Endothelial cell of umbilical vein (primary cell): ENCODE data around the gene DNAJC18. TPM values are rescaled to one million over a fixed set of nuclear protein-coding genes. Genes with fewer than 3 reads are reported as not detected.

ENCODE experiments used
- BruUV-seq: library from RNA; stranded (reverse); fragments of 400-500 nt; replicated peaks from 2 replicates; lab custom pipeline; 2021; lab: Mats Ljungman, UMichigan
- CTCF ChIA-PET: fragments of 300-600, 350-600 bp; sonication (Branson Sonifier 250); formaldehyde crosslinking; loops from one replicate; lab custom pipeline; 2021; ENCODE audit warnings: antibody characterized with exemption, inconsistent platforms; lab: Charles Lee
- POLR2A ChIA-PET: fragments of 300-600, 350-600 bp; sonication (Branson Sonifier 250); formaldehyde crosslinking; loops from one replicate; lab custom pipeline; 2021; ENCODE audit warnings: antibody characterized with exemption, inconsistent platforms; lab: Charles Lee
- DNase-seq: peaks from one replicate; pipeline ENCODE4 v3.0.0-alpha.2; 2011; ENCODE audit warnings: low read depth, low spot score
- FAIRE-seq: peaks from 2 replicates; lab custom pipeline; 2011; peaks lifted over from hg19 to GRCh38; lab: Jason Lieb, UNC
- H2AFZ ChIP-seq: 2 replicates; pipeline ENCODE4 v1.6.0; 2012; ENCODE audit warnings: low read depth, low read length, control low read depth, inconsistent platforms
- H3K27ac ChIP-seq: 2 replicates; pipeline ENCODE4 v1.5.1; 2011; ENCODE audit warnings: low read depth, mild to moderate bottlenecking, control low read depth, low read length, moderate library complexity; ENCODE audit not compliant: insufficient read depth
- H3K27me3 ChIP-seq, 2 experiments: 2 replicates each; pipeline versions ENCODE4 v1.6.0 to v1.6.1; 2011; ENCODE audit warnings: low read length in 2 of 2, mixed read lengths in 1 of 2; ENCODE audit not compliant: control insufficient read depth in 2 of 2, insufficient read depth in 2 of 2
- H3K36me3 ChIP-seq, 2 experiments: 2 replicates in 1 of 2; 3 replicates in 1 of 2; pipeline ENCODE4 v1.5.1; 2011; ENCODE audit warnings: low read length in 2 of 2, mild to moderate bottlenecking in 1 of 2, moderate library complexity in 1 of 2; ENCODE audit not compliant: control insufficient read depth in 2 of 2, insufficient read depth in 2 of 2; ENCODE audit errors: extremely low read depth in 1 of 2
- H3K4me1 ChIP-seq: 3 replicates; pipeline ENCODE4 v1.5.1; 2011; ENCODE audit warnings: mild to moderate bottlenecking, low read length; ENCODE audit not compliant: control insufficient read depth, insufficient read depth; ENCODE audit errors: extremely low read depth
- H3K4me2 ChIP-seq: 2 replicates; pipeline ENCODE4 v1.6.1; 2011; ENCODE audit warnings: low read length, control low read depth, mixed read lengths; ENCODE audit not compliant: insufficient read depth
- H3K4me3 ChIP-seq, 3 experiments: fragments of 200-600 bp in 1 of 3; sonication (generic), shearing (Covaris generic) in 1 of 3; replicated peaks in 1 of 3; 2 replicates each; pipeline ENCODE4 v1.5.1; 2011 to 2016; ENCODE audit warnings: control low read depth in 3 of 3, low read length in 3 of 3, mild to moderate bottlenecking in 2 of 3, inconsistent platforms in 1 of 3, low read depth in 1 of 3, moderate library complexity in 1 of 3; ENCODE audit not compliant: insufficient read depth in 1 of 3
- H3K79me2 ChIP-seq: 2 replicates; pipeline ENCODE4 v1.6.0; 2012; ENCODE audit warnings: low read length, inconsistent platforms; ENCODE audit not compliant: control insufficient read depth, insufficient read depth
- H3K9ac ChIP-seq: replicated peaks from 2 replicates; pipeline ENCODE3; 2011; ENCODE audit warnings: low read length, control low read depth; ENCODE audit not compliant: insufficient read depth; ENCODE audit errors: extremely low read depth
- H3K9me1 ChIP-seq: replicated peaks from 3 replicates; pipeline ENCODE4 v1.6.0; 2011; ENCODE audit warnings: mild to moderate bottlenecking, low read length; ENCODE audit not compliant: control insufficient read depth, insufficient read depth; ENCODE audit errors: extremely low read depth
- H3K9me3 ChIP-seq: replicated peaks from 2 replicates; pipeline ENCODE4 v1.5.1; 2012; ENCODE audit warnings: low read length, inconsistent platforms; ENCODE audit not compliant: control insufficient read depth, insufficient read depth
- H4K20me1 ChIP-seq: replicated peaks from 2 replicates; pipeline ENCODE3; 2011; ENCODE audit warnings: mild to moderate bottlenecking, low read length; ENCODE audit not compliant: control insufficient read depth, insufficient read depth; ENCODE audit errors: extremely low read depth
- CTCF ChIP-seq, 2 donors: IDR thresholded peaks; 1 replicate in 1 of 2; 2 replicates in 1 of 2; pipeline ENCODE4 v1.5.1; 2011; ENCODE audit warnings: low read length in 2 of 2, mild to moderate bottlenecking in 2 of 2, moderate library complexity in 2 of 2, control low read depth in 1 of 2, inconsistent platforms in 1 of 2, low read depth in 1 of 2; ENCODE audit not compliant: insufficient read depth in 1 of 2; ENCODE audit errors: extremely low read depth in 1 of 2
- EZH2 ChIP-seq: IDR thresholded peaks from 2 replicates; pipeline ENCODE4 v1.6.1; 2012; ENCODE audit warnings: borderline replicate concordance, low read depth, mild to moderate bottlenecking, moderate library complexity, low read length, inconsistent platforms; ENCODE audit not compliant: severe bottlenecking
- FOS ChIP-seq: IDR thresholded peaks from 2 replicates; pipeline ENCODE4 v1.6.1; 2011; ENCODE audit warnings: mild to moderate bottlenecking, low read length, moderate library complexity, borderline replicate concordance; ENCODE audit not compliant: insufficient read depth
- GATA2 ChIP-seq: IDR thresholded peaks from 2 replicates; pipeline ENCODE4 v1.7.0; 2011; ENCODE audit warnings: low read depth, mild to moderate bottlenecking, moderate library complexity, mixed read lengths, low read length; ENCODE audit not compliant: insufficient read length, insufficient read depth
- JUN ChIP-seq: IDR thresholded peaks from 2 replicates; pipeline ENCODE4 v1.6.1; 2011; ENCODE audit warnings: borderline replicate concordance, low read depth; ENCODE audit not compliant: insufficient read length, insufficient read depth
- MAX ChIP-seq: IDR thresholded peaks from 2 replicates; pipeline ENCODE4 v1.6.1; 2011; ENCODE audit not compliant: insufficient read depth, insufficient read length
- MYC ChIP-seq: IDR thresholded peaks from one replicate; pipeline ENCODE4 v1.6.1; 2011; ENCODE audit warnings: mild to moderate bottlenecking, low read depth, low read length
- POLR2A ChIP-seq: IDR thresholded peaks from 2 replicates; pipeline ENCODE4 v1.6.1; 2012; ENCODE audit warnings: low read depth, mild to moderate bottlenecking, control low read depth, low read length
- POLR2AphosphoS5 ChIP-seq: IDR thresholded peaks from 2 replicates; pipeline ENCODE4 v1.6.1; 2012; ENCODE audit warnings: low read depth, mild to moderate bottlenecking, control low read depth, low read length, moderate library complexity; ENCODE audit not compliant: insufficient read depth
- dilution Hi-C: fragments of 300-500 bp; cut with MboI; formaldehyde crosslinking; loops from one replicate; pipeline ENCODE4 v1.15.0; 2019; ENCODE audit warnings: low sequenced_read_pairs; ENCODE audit not compliant: extremely low pct_ligation_motif_present
- intact Hi-C: fragments of 100-400 bp; cut with micrococcal nuclease; formaldehyde crosslinking; loops from one replicate; pipeline ENCODE4 v1.10.0; 2022
- polyA plus RNA-seq, 4 experiments: library from polyadenylated mRNA; depleted of rRNA in 3 of 4; stranded (reverse) in 3 of 4; unstranded in 1 of 4; fragments of >200 nt; gene quantifications; 2 replicates each; pipeline versions ENCODE4 v1.2.1 to v1.2.3, GENCODE V29; 2011 to 2012; ENCODE audit warnings: missing spikeins in 1 of 4
- total RNA-seq: library from RNA; stranded (reverse); gene quantifications from 2 replicates; pipeline ENCODE4 v1.2.3, GENCODE V29; 2021

The DNAJC18 gene
- total and polyA plus RNA-seq, 2 donors (not counting 3 experiments of a cell fraction or from before 2014, with no cell fraction given) = 23.2 to 52.6 TPM

- Histone ChIP-seq H3K4me3 (no peak overlapping the region), H3K27ac (no peak overlapping the region), H3K4me2 (no peak overlapping the region), H3K9ac (no peak overlapping the region), H4K20me1 (no peaks in the 10 kb centered on the region), H3K9me1 (no peaks in the 10 kb centered on the region), H2AFZ (no peak overlapping the region), H3K4me1 (no peaks in the 10 kb centered on the region), H3K36me3 (no peaks in the 10 kb centered on the region), H3K9me3 (no peaks in the 10 kb centered on the region), H3K79me2 (no peaks in the 10 kb centered on the region), H3K27me3 (no peaks in the 10 kb centered on the region)
- ChIA-PET POLR2A (no interaction called here), CTCF (no interaction called here)
- dilution Hi-C loops = no loop called here
- no TSS peak for BruUV-seq
- no peak for DNase-seq
- no peak for FAIRE-seq
- intact Hi-C loops = no loop called here
- TF ChIP-seq POLR2A (no peak), MAX (no peak), POLR2AphosphoS5 (no peak), MYC (no peak), GATA2 (no peak), CTCF (IDR thresholded peaks at IDR 0.05; ENCODE audit: extremely low read depth in 1 of 2, insufficient read depth in 1 of 2, low read depth in 1 of 2, low read length in 2 of 2) (no peak), EZH2 (no peak), FOS (no peak), JUN (no peak)
These were observed 57.2 kb downstream of the DNAJC18 start for GRCh38 chr5:139381837-139382761.
